ENCODE results near the gene NCAPH2. TPM values are rescaled to one million over a fixed set of nuclear protein-coding genes. Genes with fewer than 3 reads are reported as not detected.

NCAPH2 gene
- total and polyA plus RNA-seq, 9 of the 15 experiments (the other 6 are each of a cell fraction or from before 2014, with no cell fraction given) = 3.6 to 88.6 (median 32.4) TPM

GRCh38 chr22:50535113-50535512, 27.1 kb downstream of the NCAPH2 start:
- Histone ChIP-seq H3K4me2 (ENCODE audit: insufficient read depth, low read length) (no peak overlapping the region), H3K27me3 (ENCODE audit: control insufficient read depth in 2 of 2, insufficient read depth in 2 of 2, low read length in 2 of 2) (no peaks in the 10 kb centered on the region), H3K9ac (ENCODE audit: insufficient read depth in 1 of 2, low read depth in 2 of 2, low read length in 2 of 2) (no peak overlapping the region), H3K4me1 (replicated peaks in 1 of 2; ENCODE audit: control insufficient read depth in 2 of 2, insufficient read depth in 2 of 2, low read length in 2 of 2) (peaks cover 19 to 35% of the 10 kb centered on the region in 2 experiments; a peak in 4 of 5 replicates), H3K4me3 (no peak overlapping the region), H2AFZ (ENCODE audit: low read depth, low read length) (no peak overlapping the region), H4K20me1 (replicated peaks; ENCODE audit: control insufficient read depth, insufficient read depth, low read length) (no peaks in the 10 kb centered on the region), H3K9me3 (replicated peaks; ENCODE audit: control insufficient read depth, insufficient read depth, low read depth, low read length) (0 out of 2 replicates have a peak, but pooled peaks cover 2% of the 10 kb centered on the region), H3K36me3 (ENCODE audit: control insufficient read depth, insufficient read depth, low read length) (no peaks in the 10 kb centered on the region), H3K9me1 (ENCODE audit: control insufficient read depth, insufficient read depth, low read length) (no peaks in the 10 kb centered on the region), H3K27ac (ENCODE audit: extremely low read depth, low read depth, low read length) (no peak overlapping the region), H3K79me2 (ENCODE audit: control insufficient read depth, insufficient read depth, low read length) (no peaks in the 10 kb centered on the region)
- in situ Hi-C loops (cut with MboI) = no loop called here
- BruUV-seq (replicated peaks) = no TSS peak
- ATAC-seq = no peak
- FAIRE-seq = no peak
- CTCF ChIA-PET (ENCODE audit: low intra/inter-chr PET ratio) = no interaction called here
- intact Hi-C loops (cut with micrococcal nuclease) = no loop called here
- TF ChIP-seq HBP1 (CRISPR knock-in tag; IDR thresholded peaks at IDR 0.05) (no peak), PKNOX1 (IDR thresholded peaks at IDR 0.05) (no peak), ZNF311 (CRISPR knock-in tag; IDR thresholded peaks at IDR 0.05) (no peak), SAP30 (IDR thresholded peaks at IDR 0.05; ENCODE audit: borderline replicate concordance, insufficient read depth, low read depth, low read length, poor library complexity, severe bottlenecking) (no peak), CREB3L1 (IDR thresholded peaks at IDR 0.05; ENCODE audit: borderline replicate concordance, low read depth) (no peak), HOMEZ (CRISPR knock-in tag; IDR thresholded peaks at IDR 0.05) (no peak), FUS (optimal IDR thresholded peaks at IDR 0.05; ENCODE audit: low read depth, low read length) (no peak)
- no peak for DNase-seq (ENCODE audit: extremely low read depth in 1 of 4, low spot score in 3 of 4)
- POLR2A ChIA-PET = interaction anchor here (0.5 kb wide), 1 partner anchor 704 kb away, joined by 3 read pairs; no protein-coding TSS in a partner anchor
- WGBS (ENCODE audit: insufficient coverage, low coverage, missing lambda C conversion rate) = 71% methylated on average over 6 of the region's 8 CpGs
